GM21825 (cell line): Measurements from ENCODE around the gene NEK10.

Source experiments
- ATAC-seq: cut with Tn5 transposase; IDR thresholded peaks from one replicate; pipeline ENCODE4 v1.9.1; 2021; ENCODE audit warnings: mild to moderate bottlenecking, moderate library complexity; ENCODE audit not compliant: unreplicated experiment

Gene NEK10

DNA sequence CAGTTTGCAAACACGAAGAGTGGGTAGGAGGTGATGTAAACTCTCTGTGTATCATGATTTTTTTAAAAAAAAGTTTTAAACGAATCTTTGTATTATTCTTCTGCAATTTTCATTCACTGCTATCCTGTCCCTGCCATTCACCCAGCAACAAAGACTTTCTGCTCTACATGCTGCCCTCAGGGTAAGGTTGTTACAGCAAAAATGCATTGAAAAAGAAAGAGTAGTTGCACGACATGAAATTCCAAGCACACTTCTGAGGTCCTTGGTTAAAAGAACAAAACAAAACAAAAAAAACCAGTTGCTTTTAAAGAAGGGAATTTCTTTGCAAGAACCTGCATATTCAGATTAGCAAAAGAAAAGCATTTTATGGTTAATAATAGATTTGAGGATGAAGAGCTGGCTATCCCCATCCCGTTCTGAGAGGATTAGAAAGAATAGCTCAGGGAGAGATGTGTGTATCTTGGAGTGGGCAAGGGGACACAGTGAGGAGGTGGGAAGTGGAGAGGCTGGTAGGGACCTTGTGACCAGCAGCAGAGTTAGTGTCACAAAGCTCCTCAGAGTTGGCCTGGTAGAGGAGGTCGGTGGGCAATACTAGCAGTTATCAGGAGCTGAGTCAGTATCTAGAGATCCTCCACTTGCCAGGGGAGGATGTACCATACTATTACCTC, 290.8 kb downstream of the NEK10 start:
- no peak for ATAC-seq

DNA sequence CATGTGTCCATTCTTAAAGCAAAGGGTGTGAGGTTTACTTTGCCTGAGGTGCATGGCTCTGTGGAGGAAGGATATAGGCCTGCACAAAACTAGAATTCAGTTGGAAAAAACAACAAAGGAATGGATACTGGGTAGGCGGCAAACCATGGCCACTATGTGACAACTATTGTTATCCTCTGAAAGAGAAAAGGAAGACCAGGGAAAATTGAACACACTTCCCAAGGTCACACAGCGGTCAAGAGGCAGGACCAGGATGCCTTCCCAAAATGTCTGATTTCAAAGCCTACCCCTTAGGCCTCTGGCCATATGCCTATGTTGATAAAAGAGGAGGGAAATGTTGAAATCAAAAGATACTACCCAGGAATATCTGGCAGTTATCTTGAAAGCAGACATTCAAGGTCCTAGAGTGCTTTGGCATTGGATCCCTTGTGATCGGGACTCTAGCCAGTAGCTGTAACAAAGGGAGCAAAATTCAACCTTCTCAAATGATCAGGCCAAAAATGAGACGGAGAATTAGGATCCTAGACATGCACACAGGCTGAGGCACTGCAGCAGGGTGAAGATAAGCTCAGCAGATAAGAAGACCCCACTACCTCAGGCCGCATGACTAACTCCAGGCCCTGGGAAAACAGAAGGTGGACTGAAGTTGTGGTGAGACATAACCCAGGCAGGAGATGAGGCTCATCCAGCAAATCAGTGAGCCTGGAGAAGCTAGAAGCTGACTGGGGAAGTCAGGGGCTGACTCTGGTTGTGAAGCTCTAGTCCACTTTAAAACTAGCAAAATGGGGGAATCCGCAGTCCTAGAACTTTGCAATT, 292.2 kb downstream of the NEK10 start:
- ATAC-seq = no peak

DNA sequence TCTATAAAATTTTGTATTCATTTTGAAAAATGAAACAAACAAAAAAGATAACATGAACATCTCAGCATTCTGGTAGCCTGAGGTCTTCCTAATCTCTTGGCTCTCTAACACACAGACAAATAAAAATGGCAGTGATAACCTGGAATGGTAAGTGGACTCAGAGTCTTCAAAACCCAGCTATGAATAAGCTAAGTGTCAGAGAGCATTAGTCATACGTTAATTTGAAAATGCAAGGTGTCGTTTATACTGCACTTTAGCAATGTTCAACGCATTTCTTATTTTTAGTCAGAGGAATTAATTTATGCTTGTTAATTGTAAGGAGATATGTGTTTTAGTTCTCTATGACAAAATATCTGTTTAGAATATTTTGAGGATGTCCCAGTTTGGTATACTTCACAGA, 294.3 kb downstream of the NEK10 start:
- no peak for ATAC-seq

DNA sequence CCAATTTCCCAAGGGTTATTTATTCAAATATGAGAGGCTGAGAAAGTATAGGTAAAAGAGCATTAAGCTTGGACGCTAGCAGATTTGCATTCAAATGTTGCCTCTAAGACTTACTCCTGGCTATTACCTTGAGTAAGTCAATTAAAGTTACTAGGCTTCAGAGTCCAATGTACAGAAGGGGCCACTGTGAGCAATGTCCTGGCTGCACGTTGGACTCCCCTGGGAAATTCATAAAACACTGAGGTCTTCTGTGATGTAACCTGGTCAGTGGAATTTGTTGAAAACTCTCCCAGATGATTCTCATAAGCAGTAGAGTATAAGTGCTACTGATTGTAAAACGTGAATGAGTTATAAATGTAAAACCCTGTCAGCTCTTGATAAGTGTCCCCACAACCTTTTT, 295.3 kb downstream of the NEK10 start:
- ATAC-seq = no peak

DNA sequence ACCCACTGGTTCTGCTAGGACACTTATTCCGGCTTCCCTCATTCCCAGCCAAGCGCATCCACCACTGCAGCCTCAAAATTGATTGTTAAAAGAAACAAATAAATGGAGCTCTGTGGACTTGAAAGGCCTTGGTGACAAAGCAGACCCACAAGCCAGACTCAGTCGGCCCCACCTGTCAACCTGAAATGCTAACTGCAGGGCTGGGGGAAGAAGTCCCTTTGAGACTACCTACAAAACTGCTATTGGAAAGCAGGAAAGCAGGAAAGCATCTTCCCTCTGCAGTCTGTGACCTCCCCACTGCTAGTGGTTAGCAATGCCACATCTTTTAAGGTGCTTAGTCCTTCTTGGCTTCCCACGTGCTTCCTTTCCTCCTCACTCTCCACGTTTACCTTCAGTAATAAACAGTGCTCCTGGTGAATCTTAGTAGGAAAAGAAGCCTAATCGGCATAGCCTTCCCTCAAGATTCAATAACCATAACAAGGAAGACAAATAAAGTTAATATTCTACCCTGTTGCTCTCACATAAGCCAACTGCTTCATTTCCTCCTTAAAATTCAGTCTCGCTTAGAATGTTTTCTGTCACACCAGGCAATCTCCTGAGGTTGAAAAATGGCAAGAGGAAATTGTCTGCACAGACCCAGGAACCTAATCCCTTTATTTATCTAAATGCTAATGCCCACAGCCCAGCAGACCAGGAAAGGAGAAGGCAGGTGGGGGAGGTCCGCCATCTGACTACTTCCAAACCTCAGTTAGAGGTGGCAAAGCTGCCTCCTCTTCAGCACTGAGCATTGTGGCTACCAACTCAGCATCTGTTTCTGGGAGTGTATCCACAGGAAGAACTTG, 296.2 kb downstream of the NEK10 start:
- no peak for ATAC-seq

DNA sequence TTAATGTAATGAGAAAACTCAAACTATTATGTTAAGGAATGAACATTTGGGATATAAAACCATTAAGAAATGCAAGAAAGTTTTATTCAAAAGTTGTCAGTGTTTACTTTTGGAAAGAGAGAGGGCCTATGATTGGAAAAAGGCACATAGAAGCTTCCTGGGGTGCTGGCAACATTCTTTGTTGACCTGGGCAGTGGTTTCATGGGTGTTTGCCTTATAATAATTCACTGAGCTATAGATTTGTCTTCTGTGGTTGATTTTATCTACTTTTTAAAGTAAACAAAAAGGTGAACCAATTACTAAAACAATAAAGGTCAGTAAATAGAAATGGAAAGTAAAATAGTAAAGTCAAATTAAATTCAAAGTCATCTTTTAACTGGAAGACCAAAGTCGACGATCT, 308.8 kb downstream of the NEK10 start:
- ATAC-seq = no peak
